Tongue (tissue), 3 donors: ENCODE measurements around the gene RASA4. TPM values are rescaled to one million over a fixed set of nuclear protein-coding genes. Genes with fewer than 3 reads are reported as not detected.
"Not testable (repeated sequence)": the region's sequence is repeated elsewhere in the genome, so short reads cannot be mapped to it uniquely, and the experiment has no call there.

Experiments used
- DNase-seq: peaks from one replicate; pipeline ENCODE4 v3.0.0-alpha.2; 2015
- small RNA-seq: library from RNA; depleted of rRNA; stranded (forward); fragments of <200 nt; gene quantifications from one replicate; pipeline ENCODE3, GENCODE V24; 2014; ENCODE audit warnings: low replicate concordance
- total RNA-seq: library from RNA; depleted of rRNA; stranded (reverse); fragments of >200 nt; gene quantifications from one replicate; pipeline ENCODE4 v1.2.3, GENCODE V29; 2014

RASA4 gene
- total RNA-seq, 1 donor from 2014 or later = 37.1 TPM

DNA sequence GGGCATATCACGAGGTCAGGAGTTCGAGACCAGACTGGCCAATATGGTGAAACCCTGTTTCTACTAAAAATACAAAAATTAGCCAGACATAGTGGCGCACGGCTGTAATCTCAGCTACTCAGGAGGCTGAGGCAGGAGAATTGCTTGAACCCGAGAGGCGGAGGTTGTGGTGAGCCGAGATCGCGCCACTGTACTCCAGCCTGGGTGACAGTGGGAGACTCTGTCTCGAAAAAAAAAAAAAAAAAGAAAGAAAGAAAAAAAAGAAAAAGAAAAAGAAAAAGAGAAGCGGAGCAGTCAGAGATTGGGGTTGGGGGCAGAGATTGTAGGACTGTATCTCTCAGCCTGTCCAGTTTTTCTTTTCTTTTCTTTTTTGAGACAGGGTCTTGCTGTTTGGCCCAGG, 73.8 kb downstream of the RASA4 start:
- not testable (repeated sequence) for DNase-seq

GRCh38 chr7:102542083-102542482, 74.5 kb downstream of the RASA4 start:
- DNase-seq = not testable (repeated sequence)

GRCh38 chr7:102540604-102541003, 76.0 kb downstream of the RASA4 start:
- DNase-seq = not testable (repeated sequence)

DNA sequence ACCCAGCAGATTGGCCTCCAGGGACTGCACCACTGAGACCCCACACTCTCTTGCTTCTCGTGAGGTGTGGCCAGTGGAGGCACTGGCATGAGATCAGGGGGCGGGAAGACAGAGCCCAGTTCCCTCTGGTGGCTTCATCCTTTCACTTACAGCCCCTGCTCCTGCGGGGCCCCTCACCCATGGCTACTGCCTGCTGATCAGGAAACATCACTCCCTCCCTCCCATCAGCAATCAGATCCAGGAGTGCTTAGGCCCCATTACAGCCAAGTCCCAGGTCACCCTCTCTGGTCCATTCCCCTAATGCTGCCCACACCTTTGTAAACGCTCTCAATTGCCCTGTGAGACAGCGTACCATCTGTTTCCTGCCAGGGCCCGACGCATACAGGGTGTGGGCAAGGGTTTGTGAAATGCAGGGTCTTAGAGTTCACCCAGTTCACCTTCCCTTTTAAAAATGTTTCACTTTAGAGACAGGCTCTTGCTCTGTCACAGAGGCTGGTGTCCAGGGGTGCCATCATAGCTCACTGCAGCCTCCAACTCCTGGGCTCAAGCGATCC, 81.4 kb downstream of the RASA4 start:
- not testable (repeated sequence) for DNase-seq

DNA sequence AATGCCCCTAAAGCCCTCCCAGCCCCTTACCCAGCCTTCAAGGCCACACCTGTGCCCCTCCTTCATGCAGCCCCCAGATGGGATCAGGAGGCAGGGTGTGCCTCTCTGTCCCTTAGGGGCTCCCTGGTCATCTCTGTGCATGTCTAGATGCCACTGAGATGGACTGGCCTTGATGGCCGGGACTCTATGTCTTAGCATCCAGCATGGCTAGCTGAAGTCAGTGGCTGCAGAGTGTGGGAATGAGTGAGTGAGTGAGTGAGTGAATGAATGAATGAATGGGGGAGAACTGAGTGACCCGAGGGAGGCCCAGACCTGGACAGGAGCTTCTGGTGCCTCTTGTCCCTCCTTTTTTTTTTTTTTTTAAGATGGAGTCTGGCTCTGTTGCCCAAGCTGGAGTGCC, 84.4 kb downstream of the RASA4 start:
- not testable (repeated sequence) for DNase-seq

DNA sequence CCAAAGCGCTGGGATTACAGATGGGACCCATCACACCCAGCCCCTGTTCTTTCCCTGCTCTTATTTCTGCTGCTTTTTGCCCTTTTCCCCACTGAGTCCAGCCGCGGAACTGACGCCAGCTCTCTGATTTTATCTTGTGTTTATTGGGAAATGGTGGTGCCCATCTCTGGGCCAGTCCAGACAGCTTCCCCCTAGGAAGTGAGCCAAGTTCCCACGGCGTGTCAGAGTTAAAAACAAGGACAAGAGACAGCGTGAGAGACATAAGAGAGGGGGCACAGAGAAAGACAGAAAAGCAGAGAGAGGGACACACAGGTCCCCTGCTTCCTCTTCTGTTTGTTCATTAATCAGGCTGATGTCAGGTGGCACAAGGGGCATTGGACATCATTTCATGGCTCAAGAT, 85.0 kb downstream of the RASA4 start:
- not testable (repeated sequence) for DNase-seq

DNA sequence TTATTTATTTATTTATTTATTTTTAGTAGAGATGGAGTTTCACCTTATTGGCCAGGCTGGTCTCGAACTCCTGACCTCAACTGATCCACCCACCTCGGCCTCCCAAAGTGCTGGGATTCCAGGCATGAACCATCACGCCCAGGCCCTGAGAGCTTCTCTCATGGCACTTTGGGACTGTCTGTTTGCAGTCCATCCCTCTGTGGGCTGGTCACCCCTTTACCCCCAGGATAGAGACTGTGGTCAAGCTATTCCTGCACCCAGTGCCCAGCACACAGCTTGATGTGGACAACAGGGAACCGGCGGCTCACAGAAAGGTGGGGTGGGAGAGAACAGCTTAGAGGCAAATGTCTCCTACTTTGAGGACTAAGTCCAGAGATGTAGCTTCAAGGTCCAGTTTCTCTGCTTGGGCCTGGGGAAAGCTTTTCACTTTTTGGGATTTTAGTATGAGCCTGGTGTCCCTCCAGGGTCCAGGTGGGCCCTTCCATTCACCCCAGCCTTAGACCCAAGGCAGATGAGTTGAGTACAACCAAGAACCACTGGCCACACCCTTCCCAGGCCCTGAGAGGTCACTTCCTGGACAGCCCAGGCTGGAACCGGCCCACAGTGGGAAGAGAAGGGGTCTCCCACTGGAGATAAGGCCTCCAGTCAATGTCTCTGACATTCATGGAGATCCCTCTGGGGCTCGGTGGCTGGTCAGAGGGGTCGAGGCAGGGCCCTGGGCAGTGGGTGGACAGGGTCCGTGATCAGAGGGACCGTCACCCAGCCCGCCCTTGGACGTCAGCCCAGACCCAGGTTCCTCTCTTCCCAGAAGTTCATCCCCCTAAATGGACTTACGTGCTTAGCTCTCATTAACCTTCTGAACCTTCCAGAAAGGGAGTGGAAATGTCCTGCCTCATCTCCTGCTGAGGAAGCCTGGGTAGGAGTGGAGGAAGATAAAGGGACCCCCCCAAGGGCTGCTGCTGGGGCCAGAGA, 88.4 kb downstream of the RASA4 start:
- not testable (repeated sequence) for DNase-seq

DNA sequence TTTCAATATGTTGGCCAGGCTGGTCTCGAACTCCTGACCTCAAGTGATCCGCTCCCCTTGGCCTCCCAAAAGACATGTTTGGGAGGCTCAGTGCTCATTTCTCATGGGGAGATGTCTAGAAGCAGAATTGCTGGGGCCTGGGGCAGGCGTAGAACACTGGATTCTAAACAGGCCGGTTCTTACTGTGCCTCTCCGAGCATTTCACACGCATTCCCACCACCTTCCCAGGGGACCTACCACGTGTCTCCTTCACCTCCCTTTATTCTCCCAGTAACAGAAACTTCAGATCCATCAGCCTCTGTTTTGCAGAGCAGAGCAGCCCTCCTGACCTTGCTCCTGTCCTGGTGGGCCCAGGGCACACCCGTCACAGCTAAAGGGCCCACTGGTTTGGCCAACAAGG, 89.4 kb downstream of the RASA4 start:
- DNase-seq = not testable (repeated sequence)

DNA sequence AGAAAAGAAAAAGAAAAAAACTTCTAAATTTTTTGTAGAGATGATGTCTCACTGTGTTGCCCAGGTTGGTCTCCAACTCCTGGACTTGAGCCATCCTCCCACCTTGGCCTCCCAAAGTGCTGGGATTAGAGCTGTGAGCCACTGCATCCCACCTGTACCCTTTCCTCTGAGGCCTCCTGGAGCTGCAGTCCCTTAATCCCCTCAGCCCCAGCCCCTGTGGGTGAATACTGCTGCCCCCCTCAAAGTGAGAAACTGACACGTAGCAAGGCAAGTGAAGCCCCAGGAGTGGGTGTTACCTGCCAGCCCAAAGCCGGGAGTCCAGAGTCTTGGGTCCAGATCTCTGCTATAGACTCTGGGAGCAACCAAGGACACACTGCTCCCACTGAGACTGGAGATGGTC, 91.8 kb downstream of the RASA4 start:
- not testable (repeated sequence) for DNase-seq

Small RNA genes within 50 kb of the gene (small RNA-seq; reads per million reads assigned to genes)
- not detected for gene UPK3BL1

Other genes starting within 250 kb of the RASA4 start
- 35.2 TPM for gene PRKRIP1, start 220.4 kb downstream of the RASA4 start, total RNA-seq
- 19.8 TPM for gene ORAI2, start 183.2 kb downstream of the RASA4 start, total RNA-seq
- gene ALKBH4, start 151.9 kb downstream of the RASA4 start, total RNA-seq = 54.7 TPM
- 12.9 TPM for gene LRWD1, start 151.8 kb downstream of the RASA4 start, total RNA-seq
- 9.5 TPM for gene POLR2J, start 137.8 kb downstream of the RASA4 start, total RNA-seq
- gene RASA4B, start 99.0 kb downstream of the RASA4 start, total RNA-seq = 9.1 TPM
- gene UPK3BL2, start 73.1 kb downstream of the RASA4 start, total RNA-seq = 20.6 TPM
- gene SPDYE2, start 65.5 kb downstream of the RASA4 start, total RNA-seq = not detected
- gene POLR2J3, start 44.2 kb downstream of the RASA4 start, total RNA-seq = 22.6 TPM
- 61.3 TPM for gene UPK3BL1, start 26.0 kb upstream of the RASA4 start, total RNA-seq
- not detected for gene SPDYE2B, start 33.6 kb upstream of the RASA4 start, total RNA-seq
- 6.9 TPM for gene POLR2J2, start 54.9 kb upstream of the RASA4 start, total RNA-seq
- gene FAM185A, start 132.2 kb upstream of the RASA4 start, total RNA-seq = 16.3 TPM